ENCODE measurements around the gene IFI30.

The IFI30 gene

DNA sequence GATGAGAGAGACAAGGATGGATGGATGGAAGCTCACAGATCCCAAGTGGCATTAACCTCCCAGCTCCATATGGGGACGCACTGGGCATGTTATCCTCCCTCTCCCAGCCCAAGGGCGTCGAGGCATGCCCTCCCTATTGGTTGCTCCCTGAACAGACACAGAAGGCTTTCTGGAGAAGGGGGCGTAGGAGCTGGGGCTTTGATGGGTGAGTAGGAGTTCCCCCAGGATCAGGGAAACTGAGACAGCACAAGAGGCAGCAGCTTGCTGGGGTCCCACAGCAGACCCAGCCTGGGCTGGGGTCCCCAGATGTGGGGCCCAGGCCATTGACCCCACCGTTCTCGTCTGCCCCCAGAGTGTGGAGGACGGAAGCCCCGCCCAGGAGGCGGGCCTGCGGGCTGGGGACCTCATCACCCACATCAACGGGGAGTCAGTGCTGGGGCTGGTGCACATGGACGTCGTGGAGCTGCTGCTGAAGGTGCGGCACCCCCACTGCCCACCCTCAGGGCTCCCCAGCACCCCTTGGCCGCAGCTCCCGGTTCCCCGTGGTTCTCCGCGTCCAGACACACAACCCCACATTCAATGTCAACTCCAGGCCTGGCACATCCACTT is 28.1 kb upstream of the IFI30 start:
- H3K27ac ChIP-seq (ENCODE audit: low read depth, low read length) = no peak overlapping the region
- H3K4me2 ChIP-seq (ENCODE audit: low read length) = no peak overlapping the region
- no peaks in the 10 kb centered on the region for H3K9me3 ChIP-seq (ENCODE audit: control insufficient read depth, insufficient read depth, low read length)
- H3K9me2 ChIP-seq (replicated peaks; ENCODE audit: control insufficient read depth, low read length) = no peaks in the 10 kb centered on the region
- H4K20me1 ChIP-seq (ENCODE audit: control insufficient read depth, insufficient read depth, low read depth, low read length) = no peaks in the 10 kb centered on the region
- H3K4me3 ChIP-seq (ENCODE audit: low read length) = no peak overlapping the region
- no peaks in the 10 kb centered on the region for H3K27me3 ChIP-seq (ENCODE audit: control insufficient read depth, low read length)
- TF ChIP-seq EZH2phosphoT487 (IDR thresholded peaks at IDR 0.05; ENCODE audit: borderline replicate concordance, low read length) = no peak
- TF ChIP-seq, protein P1, sequence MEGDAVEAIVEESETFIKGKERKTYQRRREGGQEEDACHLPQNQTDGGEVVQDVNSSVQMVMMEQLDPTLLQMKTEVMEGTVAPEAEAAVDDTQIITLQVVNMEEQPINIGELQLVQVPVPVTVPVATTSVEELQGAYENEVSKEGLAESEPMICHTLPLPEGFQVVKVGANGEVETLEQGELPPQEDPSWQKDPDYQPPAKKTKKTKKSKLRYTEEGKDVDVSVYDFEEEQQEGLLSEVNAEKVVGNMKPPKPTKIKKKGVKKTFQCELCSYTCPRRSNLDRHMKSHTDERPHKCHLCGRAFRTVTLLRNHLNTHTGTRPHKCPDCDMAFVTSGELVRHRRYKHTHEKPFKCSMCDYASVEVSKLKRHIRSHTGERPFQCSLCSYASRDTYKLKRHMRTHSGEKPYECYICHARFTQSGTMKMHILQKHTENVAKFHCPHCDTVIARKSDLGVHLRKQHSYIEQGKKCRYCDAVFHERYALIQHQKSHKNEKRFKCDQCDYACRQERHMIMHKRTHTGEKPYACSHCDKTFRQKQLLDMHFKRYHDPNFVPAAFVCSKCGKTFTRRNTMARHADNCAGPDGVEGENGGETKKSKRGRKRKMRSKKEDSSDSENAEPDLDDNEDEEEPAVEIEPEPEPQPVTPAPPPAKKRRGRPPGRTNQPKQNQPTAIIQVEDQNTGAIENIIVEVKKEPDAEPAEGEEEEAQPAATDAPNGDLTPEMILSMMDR (IDR thresholded peaks at IDR 0.05; ENCODE audit: low read depth, low read length, poor library complexity, severe bottlenecking) = no peak
- H3F3A ChIP-seq (ENCODE audit: control insufficient read depth, insufficient read depth) = no peaks in the 10 kb centered on the region
- H3K79me2 ChIP-seq (ENCODE audit: control insufficient read depth, low read length) = no peaks in the 10 kb centered on the region
- H3K4me1 ChIP-seq (ENCODE audit: control insufficient read depth, low read length) = no peaks in the 10 kb centered on the region
- peaks cover 39% of the 10 kb centered on the region for H3K36me3 ChIP-seq (ENCODE audit: control insufficient read depth, low read length)

- H3K79me2 ChIP-seq (ENCODE audit: control insufficient read depth, low read length) = no peaks in the 10 kb centered on the region
- H3K36me3 ChIP-seq (ENCODE audit: control insufficient read depth, low read length) = peaks cover 36% of the 10 kb centered on the region
- no peak overlapping the region for H3K27ac ChIP-seq (ENCODE audit: low read depth, low read length)
- no peaks in the 10 kb centered on the region for H3K9me2 ChIP-seq (replicated peaks; ENCODE audit: control insufficient read depth, low read length)
- H3K9me3 ChIP-seq (ENCODE audit: control insufficient read depth, insufficient read depth, low read length) = no peaks in the 10 kb centered on the region
- no peak overlapping the region for H3K4me2 ChIP-seq (ENCODE audit: low read length)
- H4K20me1 ChIP-seq (ENCODE audit: control insufficient read depth, insufficient read depth, low read depth, low read length) = no peaks in the 10 kb centered on the region
- no peaks in the 10 kb centered on the region for H3F3A ChIP-seq (ENCODE audit: control insufficient read depth, insufficient read depth)
- H3K4me3 ChIP-seq (ENCODE audit: low read length) = no peak overlapping the region
- peaks cover 13% of the 10 kb centered on the region for H3K4me1 ChIP-seq (ENCODE audit: control insufficient read depth, low read length)
- H3K27me3 ChIP-seq (ENCODE audit: control insufficient read depth, low read length) = no peaks in the 10 kb centered on the region
- TF ChIP-seq, protein P1 (IDR thresholded peaks at IDR 0.05; ENCODE audit: low read depth, low read length, poor library complexity, severe bottlenecking) = no peak
- no peak for TF ChIP-seq EZH2phosphoT487 (IDR thresholded peaks at IDR 0.05; ENCODE audit: borderline replicate concordance, low read length)
Observed at GRCh38 chr19:18147396-18147795, 26.2 kb upstream of the IFI30 start.

- no peaks in the 10 kb centered on the region for H3K27me3 ChIP-seq (ENCODE audit: control insufficient read depth, low read length)
- no peaks in the 10 kb centered on the region for H4K20me1 ChIP-seq (ENCODE audit: control insufficient read depth, insufficient read depth, low read depth, low read length)
- peaks cover 23% of the 10 kb centered on the region for H3K4me1 ChIP-seq (ENCODE audit: control insufficient read depth, low read length)
- H3K27ac ChIP-seq (ENCODE audit: low read depth, low read length) = no peak overlapping the region
- no peaks in the 10 kb centered on the region for H3K9me2 ChIP-seq (replicated peaks; ENCODE audit: control insufficient read depth, low read length)
- H3K4me2 ChIP-seq (ENCODE audit: low read length) = no peak overlapping the region
- TF ChIP-seq EZH2phosphoT487 (IDR thresholded peaks at IDR 0.05; ENCODE audit: borderline replicate concordance, low read length) = no peak
- TF ChIP-seq, protein P1 (IDR thresholded peaks at IDR 0.05; ENCODE audit: low read depth, low read length, poor library complexity, severe bottlenecking) = no peak
- H3K9me3 ChIP-seq (ENCODE audit: control insufficient read depth, insufficient read depth, low read length) = no peaks in the 10 kb centered on the region
- peaks cover 15% of the 10 kb centered on the region for H3K79me2 ChIP-seq (ENCODE audit: control insufficient read depth, low read length)
- no peak overlapping the region for H3K4me3 ChIP-seq (ENCODE audit: low read length)
- peaks cover 22% of the 10 kb centered on the region for H3K36me3 ChIP-seq (ENCODE audit: control insufficient read depth, low read length)
- no peaks in the 10 kb centered on the region for H3F3A ChIP-seq (ENCODE audit: control insufficient read depth, insufficient read depth)
Observed at GRCh38 chr19:18149596-18149975, 24.0 kb upstream of the IFI30 start.
